IMR-90 (cell line): ENCODE data around the gene INSM1. TPM values are rescaled to one million over a fixed set of nuclear protein-coding genes. Genes with fewer than 3 reads are reported as not detected.

ENCODE experiments used
- ATAC-seq: fragments of 200-7000 bp; cut with Tn5 transposase; 2 replicates; pipeline ENCODE4 v1.9.1; 2020; ENCODE audit warnings: low read depth, mild to moderate bottlenecking, moderate library complexity
- BruUV-seq: library from RNA; stranded (reverse); fragments of 400-500 nt; replicated peaks from 2 replicates; lab custom pipeline; 2021; lab: Mats Ljungman, UMichigan
- CTCF ChIA-PET: fragments of 300-600 bp; formaldehyde crosslinking; extraction: SDS; loops from one replicate; lab custom pipeline; 2021; ENCODE audit warnings: antibody characterized with exemption; lab: Yijun Ruan, JAX
- POLR2A ChIA-PET: fragments of 300-600 bp; sonication (Branson Sonifier 250); formaldehyde crosslinking; loops from one replicate; lab custom pipeline; 2022; ENCODE audit warnings: antibody characterized with exemption; ENCODE audit not compliant: unreplicated experiment; lab: Charles Lee
- DNase-seq: peaks from one replicate; pipeline ENCODE4 v3.0.0; 2013
- H2AFZ ChIP-seq: replicated peaks from 2 replicates; pipeline ENCODE3; 2013; ENCODE audit warnings: low read length, mild to moderate bottlenecking; ENCODE audit not compliant: poor library complexity
- H2AK5ac ChIP-seq: 2 replicates; pipeline ENCODE4 v1.6.1; 2013; ENCODE audit warnings: low read depth, low read length, inconsistent platforms
- H2AK9ac ChIP-seq: replicated peaks from 2 replicates; pipeline ENCODE3; 2013; ENCODE audit warnings: mild to moderate bottlenecking, low read depth, low read length, moderate library complexity; ENCODE audit not compliant: poor library complexity
- H2BK120ac ChIP-seq: 2 replicates; pipeline ENCODE4 v1.6.1; 2013; ENCODE audit warnings: low read depth, low read length, inconsistent platforms
- H2BK15ac ChIP-seq: 3 replicates; pipeline ENCODE4 v1.6.1; 2013; ENCODE audit warnings: low read depth, low read length, inconsistent platforms
- H2BK20ac ChIP-seq: 2 replicates; pipeline ENCODE4 v1.6.1; 2013; ENCODE audit warnings: low read depth, mild to moderate bottlenecking, inconsistent platforms, low read length, moderate library complexity
- H2BK5ac ChIP-seq: 2 replicates; pipeline ENCODE4 v1.6.1; 2013; ENCODE audit warnings: mild to moderate bottlenecking, low read depth, low read length, inconsistent platforms; ENCODE audit not compliant: poor library complexity, severe bottlenecking
- H3K14ac ChIP-seq: replicated peaks from 2 replicates; pipeline ENCODE4 v1.6.1; 2013; ENCODE audit warnings: low read depth, low read length, inconsistent platforms
- H3K18ac ChIP-seq: 2 replicates; pipeline ENCODE4 v1.6.1; 2013; ENCODE audit warnings: low read depth, low read length, control low read depth
- H3K23ac ChIP-seq: 2 replicates; pipeline ENCODE4 v1.6.1; 2013; ENCODE audit warnings: low read depth, low read length, inconsistent platforms
- H3K27ac ChIP-seq: 2 replicates; pipeline ENCODE4 v1.5.1; 2013; ENCODE audit warnings: mild to moderate bottlenecking, control low read depth, low read length; ENCODE audit not compliant: insufficient read depth
- H3K27me3 ChIP-seq: 2 replicates; pipeline ENCODE4 v1.6.1; 2013; ENCODE audit warnings: low read length; ENCODE audit not compliant: control insufficient read depth, insufficient read depth
- H3K36me3 ChIP-seq: 2 replicates; pipeline ENCODE4 v1.6.1; 2013; ENCODE audit warnings: low read length, mixed read lengths; ENCODE audit not compliant: control insufficient read depth, insufficient read depth
- H3K4ac ChIP-seq: 2 replicates; pipeline ENCODE4 v1.6.1; 2013; ENCODE audit warnings: low read depth, low read length, inconsistent platforms
- H3K4me1 ChIP-seq: 2 replicates; pipeline ENCODE4 v1.6.1; 2013; ENCODE audit warnings: low read length, mixed read lengths; ENCODE audit not compliant: control insufficient read depth, insufficient read depth
- H3K4me2 ChIP-seq: 2 replicates; pipeline ENCODE4 v1.6.1; 2013; ENCODE audit warnings: low read depth, mild to moderate bottlenecking, control low read depth, low read length, moderate library complexity
- H3K4me3 ChIP-seq: 2 replicates; pipeline ENCODE4 v1.5.1; 2013; ENCODE audit warnings: low read depth, mild to moderate bottlenecking, control low read depth, low read length, moderate library complexity; ENCODE audit not compliant: insufficient read depth
- H3K56ac ChIP-seq: 2 replicates; pipeline ENCODE4 v1.6.1; 2013; ENCODE audit warnings: low read length, inconsistent platforms; ENCODE audit not compliant: insufficient read depth; ENCODE audit errors: extremely low read depth
- H3K79me1 ChIP-seq, 2 experiments: 2 replicates each; pipeline ENCODE4 v1.6.1; 2013; ENCODE audit warnings: low read length in 2 of 2, inconsistent platforms in 1 of 2, low read depth in 1 of 2
- H3K9ac ChIP-seq: 2 replicates; pipeline ENCODE4 v1.6.1; 2013; ENCODE audit warnings: low read depth, low read length, control low read depth
- H3K9me1 ChIP-seq: 2 replicates; pipeline ENCODE4 v1.6.1; 2013; ENCODE audit warnings: low read length, inconsistent platforms; ENCODE audit not compliant: insufficient read depth
- H3K9me3 ChIP-seq: 2 replicates; pipeline ENCODE4 v1.6.1; 2013; ENCODE audit warnings: low read length; ENCODE audit not compliant: control insufficient read depth, insufficient read depth
- H4K20me1 ChIP-seq: 2 replicates; pipeline ENCODE4 v1.6.1; 2013; ENCODE audit warnings: low read length, inconsistent platforms; ENCODE audit not compliant: insufficient read depth
- H4K5ac ChIP-seq: 2 replicates; pipeline ENCODE4 v1.6.1; 2013; ENCODE audit warnings: mild to moderate bottlenecking, low read depth, low read length, control low read depth
- H4K8ac ChIP-seq, 2 experiments: 2 replicates each; pipeline ENCODE4 v1.6.1; 2013; ENCODE audit warnings: low read depth in 2 of 2, low read length in 2 of 2, control low read depth in 1 of 2, inconsistent platforms in 1 of 2
- H4K91ac ChIP-seq: 2 replicates; pipeline ENCODE4 v1.6.1; 2013; ENCODE audit warnings: low read depth, low read length, inconsistent platforms; ENCODE audit not compliant: insufficient read depth
- BHLHE40 ChIP-seq: fragments of 150-350 bp; IDR thresholded peaks from 2 replicates; pipeline ENCODE4 v1.6.1; 2016; ENCODE audit warnings: mild to moderate bottlenecking, low read depth, low read length
- ELK1 ChIP-seq: fragments of 150-350 bp; IDR thresholded peaks from 2 replicates; pipeline ENCODE4 v1.6.1; 2016; ENCODE audit warnings: low read depth, mild to moderate bottlenecking, low read length, moderate library complexity, borderline replicate concordance
- FOS ChIP-seq: fragments of 150-350 bp; IDR thresholded peaks from 2 replicates; pipeline ENCODE4 v1.6.1; 2016; ENCODE audit warnings: low read depth, low read length
- MAFK ChIP-seq: IDR thresholded peaks from 2 replicates; pipeline ENCODE4 v1.6.1; 2012; ENCODE audit warnings: low read depth, low read length, improper control_type of control experiment
- RAD21 ChIP-seq: IDR thresholded peaks from 2 replicates; pipeline ENCODE4 v1.6.1; 2012; ENCODE audit warnings: low read length, improper control_type of control experiment
- USF2 ChIP-seq: fragments of 150-350 bp; IDR thresholded peaks from 2 replicates; pipeline ENCODE4 v1.6.1; 2017; ENCODE audit warnings: mild to moderate bottlenecking, antibody characterized with exemption, low read length, low read depth
- WGBS, 2 experiments: methylation state at CpG; one replicate each; pipeline versions ENCODE4 v1.1.5 to v1.1.7; 2013; ENCODE audit warnings: missing lambda C conversion rate in 2 of 2; ENCODE audit not compliant: insufficient read length in 1 of 2; ENCODE audit errors: extremely low coverage in 2 of 2; 5-methylcytosine and 5-hydroxymethylcytosine counted together
- dilution Hi-C: fragments of 300-500 bp; cut with HindIII; formaldehyde crosslinking; loops from one replicate; pipeline ENCODE4 v1.14.3; 2018; ENCODE audit warnings: low sequenced_read_pairs; ENCODE audit not compliant: unreplicated experiment
- in situ Hi-C: fragments of 300-500 bp; cut with MboI; formaldehyde crosslinking; loops from 3 replicates; pipeline ENCODE4 v1.14.3; 2019; ENCODE audit warnings: low sequenced_read_pairs, inconsistent platforms, mixed read lengths
- intact Hi-C: fragments of 100-400 bp; cut with micrococcal nuclease; formaldehyde crosslinking; loops from 2 replicates; pipeline ENCODE4 v1.10.0; 2022
- polyA plus RNA-seq, 3 experiments: library from polyadenylated mRNA; depleted of rRNA; stranded (reverse); fragments of >200 nt; gene quantifications; 2 replicates each; pipeline ENCODE4 v1.2.3, GENCODE V29; 2012; ENCODE audit warnings: low replicate concordance in 1 of 3
- total RNA-seq: library from RNA; depleted of rRNA; stranded (reverse); fragments of >200 nt; gene quantifications from 2 replicates; pipeline ENCODE4 v1.2.3, GENCODE V29; 2012

The INSM1 gene
- total and polyA plus RNA-seq, 2 of the 4 experiments (the other 2 are of a cell fraction) = not detected

- Histone ChIP-seq H2AFZ (no peak overlapping the region), H3K9me1 (peaks cover 3% of the 10 kb centered on the region; the same call in 1 of the 2 replicates), H3K4me1 (peaks cover 17% of the 10 kb centered on the region), H2AK5ac (no peak overlapping the region), H2BK5ac (no peak overlapping the region), H3K36me3 (no peaks in the 10 kb centered on the region), H2BK20ac (no peak overlapping the region), H2AK9ac (no peak overlapping the region), H3K56ac (no peak overlapping the region), H2BK15ac (no peak overlapping the region), H3K23ac (no peak overlapping the region), H3K4ac (no peak overlapping the region), H3K18ac (no peak overlapping the region), H4K91ac (no peak overlapping the region), H3K9me3 (no peaks in the 10 kb centered on the region), H3K4me3 (no peak overlapping the region), H3K79me1 (no peaks in the 10 kb centered on the region), H3K4me2 (no peak overlapping the region), H4K20me1 (no peaks in the 10 kb centered on the region), H2BK120ac (no peak overlapping the region), H3K14ac (no peak overlapping the region), H4K5ac (no peak overlapping the region), H3K27ac (no peak overlapping the region), H4K8ac (no peak overlapping the region), H3K9ac (no peak overlapping the region), H3K27me3 (peaks cover 7% of the 10 kb centered on the region; the same call in 1 of the 2 replicates)
- whole genome bisulfite sequencing, 2 experiments = 60% methylated on average over 1 of the region's 4 CpGs; no CpG with 5 or more reads in 1 of the 2 experiments
- ChIA-PET POLR2A (no interaction called here), CTCF (interaction anchor here (0.7 to 1.0 kb wide), 2 partner anchors 16 to 188 kb away, joined by 3 read pairs; no protein-coding TSS in a partner anchor)
- no peak for TF ChIP-seq RAD21
- no peak for TF ChIP-seq BHLHE40
- no peak for TF ChIP-seq FOS
- no peak for TF ChIP-seq ELK1
- TF ChIP-seq USF2 = no peak
- TF ChIP-seq MAFK = peak; percentile 44; the same call in 1 of the 2 replicates
- dilution Hi-C loops (no loop called here), intact Hi-C loops (no loop called here), in situ Hi-C loops (no loop called here)
- no peak for DNase-seq
- BruUV-seq = no TSS peak
- ATAC-seq = no peak
Observed at GRCh38 chr20:20391115-20391514, 23.2 kb downstream of the INSM1 start.
